C4-2B (cell line): ENCODE results near the gene SLC15A4.

Source experiments
- H3K27ac ChIP-seq: fragments of 450-650 bp; 2 replicates; pipeline ENCODE4 v1.5.1; 2017
- CTCF ChIP-seq: fragments of 450-650 bp; conservative IDR thresholded peaks from 2 replicates; pipeline ENCODE4 v1.5.1; 2017; ENCODE audit warnings: mild to moderate bottlenecking
- ZFX ChIP-seq: fragments of 450-650 bp; IDR thresholded peaks from 2 replicates; pipeline ENCODE4 v1.6.1; 2017

The SLC15A4 gene

GRCh38 chr12:128817111-128818015, 6.4 kb downstream of the SLC15A4 start:
- TF ChIP-seq CTCF (no peak), ZFX (no peak)
- H3K27ac ChIP-seq = no peak overlapping the region

- TF ChIP-seq ZFX (no peak), CTCF (no peak)
- H3K27ac ChIP-seq = no peak overlapping the region
These were observed 7.2 kb downstream of the SLC15A4 start for GRCh38 chr12:128816643-128816920.

- TF ChIP-seq ZFX (no peak), CTCF (no peak)
- no peak overlapping the region for H3K27ac ChIP-seq
These were observed 7.7 kb downstream of the SLC15A4 start for GRCh38 chr12:128815779-128816642.

DNA sequence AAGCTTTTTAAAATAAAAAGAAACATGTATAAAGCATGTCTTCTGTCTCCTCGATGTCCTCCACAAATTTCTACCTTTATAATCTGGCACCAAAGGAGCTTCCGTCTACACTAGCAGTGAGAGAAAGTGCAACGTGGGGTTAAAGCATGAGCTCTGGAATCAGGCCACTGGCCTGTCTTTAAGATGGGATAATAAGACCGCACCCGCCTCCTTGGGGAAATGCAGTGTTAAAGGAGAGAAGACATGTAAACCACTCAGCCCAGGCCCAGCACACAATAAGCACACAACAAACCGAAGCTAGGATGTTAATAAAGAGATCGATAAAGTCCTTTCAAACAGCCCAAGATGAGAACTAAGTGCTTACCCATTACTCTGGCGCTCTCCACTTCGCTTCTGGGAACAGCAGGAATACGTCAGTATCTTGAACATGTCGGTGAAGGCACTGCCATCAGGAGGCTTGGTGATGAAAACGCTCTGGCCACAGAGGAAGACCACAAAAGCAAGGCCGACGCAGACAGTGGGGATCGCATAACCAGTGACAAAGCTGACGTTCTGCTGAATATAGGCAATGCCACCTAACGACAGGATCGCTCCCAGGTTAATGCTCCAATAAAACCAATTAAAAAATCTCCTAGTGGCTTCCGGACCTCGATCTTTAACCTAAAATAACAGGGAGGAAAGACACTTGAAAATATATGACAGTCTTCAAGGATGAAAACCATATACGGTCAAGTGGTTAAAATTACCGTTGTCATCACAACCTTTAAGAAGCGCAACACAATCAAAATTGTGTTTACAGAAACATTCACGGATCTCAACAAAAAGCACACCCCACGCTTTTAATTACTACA, 9.1 kb downstream of the SLC15A4 start:
- TF ChIP-seq ZFX (no peak), CTCF (no peak)
- no peak overlapping the region for H3K27ac ChIP-seq

DNA sequence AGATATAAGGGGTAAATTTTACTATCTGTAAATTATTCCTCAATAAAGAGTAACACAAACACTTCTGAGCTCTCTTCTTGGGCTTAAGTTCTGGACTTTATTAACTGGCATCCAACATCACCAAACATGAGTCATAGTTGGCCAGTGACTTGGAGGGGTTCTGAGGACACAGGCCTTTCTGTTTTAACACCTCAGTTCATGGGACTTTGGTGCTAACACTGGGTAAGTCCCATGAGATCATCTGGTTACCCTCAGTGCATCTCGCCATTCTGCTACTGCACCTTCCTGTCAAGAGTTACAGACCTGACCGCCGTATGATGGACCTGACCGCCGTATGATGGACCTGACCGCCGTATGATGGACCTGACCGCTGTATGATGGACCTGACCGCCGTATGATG, 9.9 kb downstream of the SLC15A4 start:
- TF ChIP-seq CTCF = no peak
- H3K27ac ChIP-seq = no peak overlapping the region

DNA sequence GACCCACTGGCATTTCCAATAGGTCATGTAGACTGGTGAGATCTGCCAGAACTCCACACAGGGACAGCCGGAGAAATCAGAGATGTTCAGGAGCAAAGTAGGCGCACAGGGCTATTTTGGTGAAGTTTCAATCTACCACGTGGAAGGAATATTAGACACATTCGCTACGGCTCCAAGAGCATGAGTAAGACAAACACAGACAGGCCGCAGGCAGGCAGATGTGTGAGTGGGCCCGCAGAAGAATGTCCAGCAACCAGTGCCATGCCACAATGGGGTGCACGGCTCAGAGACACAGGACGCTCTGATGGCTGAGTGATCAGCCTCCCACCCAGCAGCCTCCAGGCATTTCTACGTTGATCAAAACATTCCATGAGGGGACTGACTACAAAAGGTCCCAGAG, 10.4 kb downstream of the SLC15A4 start:
- TF ChIP-seq CTCF = no peak
- TF ChIP-seq ZFX = no peak
- no peak overlapping the region for H3K27ac ChIP-seq
